Esophagus muscularis mucosa (tissue), 4 donors: ENCODE results near the gene BMP6.

Source experiments
- CTCF ChIP-seq, 3 experiments: fragments of 200-600 bp in 2 of 3; fragments of 450-650 bp in 1 of 3; sonication (generic) in 2 of 3; IDR thresholded peaks; one replicate each; pipeline ENCODE4 v1.5.1; 2017 to 2019; ENCODE audit warnings: antibody characterized with exemption in 3 of 3, mild to moderate bottlenecking in 2 of 3, moderate library complexity in 1 of 3
- EP300 ChIP-seq: sonication (generic); formaldehyde crosslinking; IDR thresholded peaks from one replicate; pipeline ENCODE4 v1.6.1; 2017; ENCODE audit warnings: antibody characterized with exemption
- POLR2A ChIP-seq: fragments of 450-650 bp; IDR thresholded peaks from one replicate; pipeline ENCODE4 v1.6.1; 2017; ENCODE audit warnings: antibody characterized with exemption, moderate library complexity, mild to moderate bottlenecking, low read depth
- POLR2AphosphoS5 ChIP-seq, 2 donors: sonication (generic); formaldehyde crosslinking; IDR thresholded peaks; one replicate each; pipeline ENCODE4 v1.6.1; 2017; ENCODE audit warnings: antibody characterized with exemption in 2 of 2

GRCh38 chr6:7749478-7749877, 23.6 kb downstream of the BMP6 start:
- TF ChIP-seq EP300 (no peak), CTCF (IDR thresholded peaks at IDR 0.05) (no peak), POLR2A (no peak), POLR2AphosphoS5 (IDR thresholded peaks at IDR 0.05) (no peak)
